Stimulated activated CD8-positive, alpha-beta memory T cell treated with anti-CD3 and anti-CD28 coated beads, Interleukin-7, amount 100 ng/mL, for 4 hours (primary cell): ENCODE measurements around the gene E2F2.

ENCODE experiments used
- DNase-seq, 2 donors: peaks; one replicate each; pipeline ENCODE4 v3.0.0-alpha.2; 2020; ENCODE audit warnings: low read depth in 2 of 2

E2F2 gene

GRCh38 chr1:23483321-23484252 lies 47.4 kb downstream of the E2F2 start, which contains the start of gene ASAP3:
TSS of gene ASAP3 (minus strand) at chr1:23484179. CDS start at chr1:23484133, 46 bp downstream.
- no peak for DNase-seq

- no peak for DNase-seq
Observed at GRCh38 chr1:23481904-23482303, 49.1 kb downstream of the E2F2 start.

GRCh38 chr1:23481026-23481597 lies 49.9 kb downstream of the E2F2 start:
- DNase-seq: no peak

GRCh38 chr1:23480187-23481025 lies 50.6 kb downstream of the E2F2 start:
- DNase-seq: no peak

GRCh38 chr1:23479666-23479941 lies 51.4 kb downstream of the E2F2 start:
- no peak for DNase-seq

GRCh38 chr1:23478896-23479665 lies 52.0 kb downstream of the E2F2 start:
- no peak for DNase-seq

- no peak for DNase-seq
Observed at GRCh38 chr1:23477359-23478144, 53.5 kb downstream of the E2F2 start.

- DNase-seq: no peak
Observed at GRCh38 chr1:23475641-23476040, 55.4 kb downstream of the E2F2 start.

- no peak for DNase-seq
Observed at GRCh38 chr1:23475134-23475628, 55.9 kb downstream of the E2F2 start.

- no peak for DNase-seq
Observed at GRCh38 chr1:23473037-23473800, 57.8 kb downstream of the E2F2 start.

- DNase-seq: no peak
Observed at GRCh38 chr1:23472351-23473036, 58.5 kb downstream of the E2F2 start.

GRCh38 chr1:23471473-23472075 lies 59.5 kb downstream of the E2F2 start:
- DNase-seq: no peak

- no peak for DNase-seq
Observed at GRCh38 chr1:23470282-23471070, 60.6 kb downstream of the E2F2 start.

- no peak for DNase-seq
Observed at GRCh38 chr1:23469372-23469982, 61.6 kb downstream of the E2F2 start.

GRCh38 chr1:23466423-23466989 lies 64.5 kb downstream of the E2F2 start:
- no peak for DNase-seq

GRCh38 chr1:23463286-23463685 lies 67.7 kb downstream of the E2F2 start:
- no peak for DNase-seq

GRCh38 chr1:23462766-23463165 lies 68.3 kb downstream of the E2F2 start:
- DNase-seq: no peak
